Transverse colon (tissue), 3 donors: Measurements from ENCODE around the gene LRRC49.

Source experiments
- EP300 ChIP-seq: sonication (generic); formaldehyde crosslinking; IDR thresholded peaks from one replicate; pipeline ENCODE4 v1.6.1; 2017; ENCODE audit warnings: antibody characterized with exemption, low read depth
- TF ChIP-seq, protein P1 (sequence below), 5 experiments: fragments of 200-600 bp in 3 of 5; fragments of 450-650 bp in 2 of 5; sonication (generic) in 3 of 5; IDR thresholded peaks; 1 replicate in 2 of 5; 2 replicates in 3 of 5; pipeline ENCODE4 v1.5.1; 2016 to 2017; ENCODE audit warnings: antibody characterized with exemption in 5 of 5, inconsistent platforms in 3 of 5, mild to moderate bottlenecking in 2 of 5, moderate library complexity in 1 of 5

GRCh38 chr15:70917955-70918354, 25.3 kb downstream of the LRRC49 start:
- TF ChIP-seq, protein P1, sequence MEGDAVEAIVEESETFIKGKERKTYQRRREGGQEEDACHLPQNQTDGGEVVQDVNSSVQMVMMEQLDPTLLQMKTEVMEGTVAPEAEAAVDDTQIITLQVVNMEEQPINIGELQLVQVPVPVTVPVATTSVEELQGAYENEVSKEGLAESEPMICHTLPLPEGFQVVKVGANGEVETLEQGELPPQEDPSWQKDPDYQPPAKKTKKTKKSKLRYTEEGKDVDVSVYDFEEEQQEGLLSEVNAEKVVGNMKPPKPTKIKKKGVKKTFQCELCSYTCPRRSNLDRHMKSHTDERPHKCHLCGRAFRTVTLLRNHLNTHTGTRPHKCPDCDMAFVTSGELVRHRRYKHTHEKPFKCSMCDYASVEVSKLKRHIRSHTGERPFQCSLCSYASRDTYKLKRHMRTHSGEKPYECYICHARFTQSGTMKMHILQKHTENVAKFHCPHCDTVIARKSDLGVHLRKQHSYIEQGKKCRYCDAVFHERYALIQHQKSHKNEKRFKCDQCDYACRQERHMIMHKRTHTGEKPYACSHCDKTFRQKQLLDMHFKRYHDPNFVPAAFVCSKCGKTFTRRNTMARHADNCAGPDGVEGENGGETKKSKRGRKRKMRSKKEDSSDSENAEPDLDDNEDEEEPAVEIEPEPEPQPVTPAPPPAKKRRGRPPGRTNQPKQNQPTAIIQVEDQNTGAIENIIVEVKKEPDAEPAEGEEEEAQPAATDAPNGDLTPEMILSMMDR (IDR thresholded peaks at IDR 0.05) = no peak
- TF ChIP-seq EP300 = no peak
